CD4-positive, alpha-beta memory T cell (primary cell): ENCODE measurements around the gene MAN2A2. TPM values are rescaled to one million over a fixed set of nuclear protein-coding genes. Genes with fewer than 3 reads are reported as not detected.
A peak's percentile ranks its signal among the peaks of the same experiment; 100 is the strongest.

Experiments
- CTCF ChIA-PET: fragments of 350-600 bp; sonication (Branson Sonifier 250); formaldehyde crosslinking; loops from one replicate; lab custom pipeline; 2021; ENCODE audit warnings: inconsistent platforms; ENCODE audit not compliant: partially characterized antibody; lab: Charles Lee
- POLR2A ChIA-PET: fragments of 350-600 bp; sonication (Branson Sonifier 250); formaldehyde crosslinking; loops from one replicate; lab custom pipeline; 2021; ENCODE audit not compliant: partially characterized antibody; lab: Charles Lee
- DNase-seq, 5 donors: peaks; one replicate each; pipeline versions ENCODE4 v3.0.0 to v3.0.0-alpha.2; 2020 to 2022; ENCODE audit warnings: mixed read lengths in 1 of 5
- H3K27ac ChIP-seq: one replicate; pipeline ENCODE4 v1.7.0; 2013; ENCODE audit warnings: low read depth, low read length
- H3K27me3 ChIP-seq: 2 replicates; pipeline ENCODE4 v1.7.0; 2013; ENCODE audit warnings: mild to moderate bottlenecking, low read length, moderate library complexity; ENCODE audit not compliant: insufficient read depth
- H3K36me3 ChIP-seq: 2 replicates; pipeline ENCODE4 v1.7.0; 2013; ENCODE audit warnings: mild to moderate bottlenecking, low read length, moderate library complexity; ENCODE audit not compliant: insufficient read depth
- H3K4me1 ChIP-seq: 2 replicates; pipeline ENCODE4 v1.7.0; 2013; ENCODE audit warnings: mild to moderate bottlenecking, low read length, moderate library complexity; ENCODE audit not compliant: insufficient read depth
- H3K4me3 ChIP-seq, 2 donors: one replicate each; pipeline ENCODE4 v1.7.0; 2013; ENCODE audit warnings: low read length in 2 of 2, mild to moderate bottlenecking in 1 of 2
- H3K9me3 ChIP-seq, 2 donors: one replicate each; pipeline ENCODE4 v1.7.0; 2013; ENCODE audit warnings: low read length in 2 of 2, control low read depth in 1 of 2; ENCODE audit not compliant: control insufficient read depth in 1 of 2
- H3K27ac Mint-ChIP-seq, 7 donors: one replicate each; pipeline ENCODE4 v1.8.0; 2020 to 2021; ENCODE audit warnings: mixed read lengths in 7 of 7, mild to moderate bottlenecking in 6 of 7, inconsistent platforms in 3 of 7, moderate library complexity in 3 of 7
- H3K27me3 Mint-ChIP-seq, 2 donors: one replicate each; pipeline ENCODE4 v1.8.0; 2020 to 2021; ENCODE audit warnings: mixed read lengths in 2 of 2
- H3K36me3 Mint-ChIP-seq, 2 donors: one replicate each; pipeline ENCODE4 v1.8.0; 2020 to 2021; ENCODE audit warnings: mixed read lengths in 2 of 2, inconsistent platforms in 1 of 2, mild to moderate bottlenecking in 1 of 2
- H3K4me1 Mint-ChIP-seq, 4 donors: one replicate each; pipeline ENCODE4 v1.8.0; 2020 to 2021; ENCODE audit warnings: mixed read lengths in 4 of 4, mild to moderate bottlenecking in 1 of 4
- H3K4me3 Mint-ChIP-seq, 8 donors: one replicate each; pipeline ENCODE4 v1.8.0; 2020 to 2021; ENCODE audit warnings: mixed read lengths in 8 of 8, mild to moderate bottlenecking in 7 of 8, moderate library complexity in 6 of 8, inconsistent platforms in 3 of 8
- H3K9me3 Mint-ChIP-seq, 8 donors: one replicate each; pipeline ENCODE4 v1.8.0; 2020 to 2021; ENCODE audit warnings: mixed read lengths in 8 of 8, mild to moderate bottlenecking in 5 of 8, inconsistent platforms in 3 of 8, moderate library complexity in 1 of 8
- intact Hi-C: fragments of 100-400 bp; cut with micrococcal nuclease; formaldehyde crosslinking; loops from one replicate; pipeline ENCODE4 v1.15.1; 2023
- polyA plus RNA-seq, 2 donors: library from polyadenylated mRNA; unstranded; fragments of 300-500 nt; fragmentation: Illumina TruSeq; gene quantifications; one replicate each; pipeline ENCODE4 v1.2.3, GENCODE V29; 2021
- total RNA-seq, 2 experiments: library from RNA; stranded (reverse); gene quantifications; one replicate each; pipeline ENCODE4 v1.2.3, GENCODE V29; 2021

Gene MAN2A2
- total and polyA plus RNA-seq, 4 experiments from 2014 or later, result 1.3 to 126 (median 67.4) TPM

DNA sequence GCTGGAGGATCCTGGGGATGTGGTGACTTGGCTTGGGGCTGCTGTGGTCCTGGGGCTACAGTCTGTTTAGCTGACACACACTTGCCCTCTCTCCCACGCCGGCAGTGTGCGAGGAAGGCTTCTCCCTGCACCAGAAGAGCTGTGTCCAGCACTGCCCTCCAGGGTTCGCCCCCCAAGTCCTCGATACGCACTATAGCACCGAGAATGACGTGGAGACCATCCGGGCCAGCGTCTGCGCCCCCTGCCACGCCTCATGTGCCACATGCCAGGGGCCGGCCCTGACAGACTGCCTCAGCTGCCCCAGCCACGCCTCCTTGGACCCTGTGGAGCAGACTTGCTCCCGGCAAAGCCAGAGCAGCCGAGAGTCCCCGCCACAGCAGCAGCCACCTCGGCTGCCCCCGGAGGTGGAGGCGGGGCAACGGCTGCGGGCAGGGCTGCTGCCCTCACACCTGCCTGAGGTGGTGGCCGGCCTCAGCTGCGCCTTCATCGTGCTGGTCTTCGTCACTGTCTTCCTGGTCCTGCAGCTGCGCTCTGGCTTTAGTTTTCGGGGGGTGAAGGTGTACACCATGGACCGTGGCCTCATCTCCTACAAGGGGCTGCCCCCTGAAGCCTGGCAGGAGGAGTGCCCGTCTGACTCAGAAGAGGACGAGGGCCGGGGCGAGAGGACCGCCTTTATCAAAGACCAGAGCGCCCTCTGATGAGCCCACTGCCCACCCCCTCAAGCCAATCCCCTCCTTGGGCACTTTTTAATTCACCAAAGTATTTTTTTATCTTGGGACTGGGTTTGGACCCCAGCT lies 21.7 kb upstream of the MAN2A2 start:
- H3K36me3 ChIP-seq, result peaks cover 42% of the 10 kb centered on the region
- intact Hi-C loops, result no loop called here
- Mint-ChIP-seq H3K27ac (no peak overlapping the region), H3K36me3 (peaks cover 16 to 48% of the 10 kb centered on the region in 2 donors), H3K4me3 (no peak overlapping the region), H3K4me1 (peaks cover 2 to 17% (median 8%) of the 10 kb centered on the region in 4 donors), H3K9me3 (no peaks in the 10 kb centered on the region), H3K27me3 (peaks cover 2 to 5% of the 10 kb centered on the region in 2 donors)
- CTCF ChIA-PET, result interaction anchor here (1.4 kb wide), 1 partner anchor 234 kb away, joined by 3 read pairs; no protein-coding TSS in a partner anchor
- H3K27ac ChIP-seq, result no peak overlapping the region
- peaks cover 5% of the 10 kb centered on the region for H3K4me1 ChIP-seq
- POLR2A ChIA-PET, result interaction anchor here (0.9 to 1.3 kb wide), 2 partner anchors 8 to 10 kb away, joined by 3 read pairs; no protein-coding TSS in a partner anchor
- H3K27me3 ChIP-seq, result no peaks in the 10 kb centered on the region
- H3K4me3 ChIP-seq, result no peak overlapping the region
- H3K9me3 ChIP-seq, result no peaks in the 10 kb centered on the region
- no peak for DNase-seq

DNA sequence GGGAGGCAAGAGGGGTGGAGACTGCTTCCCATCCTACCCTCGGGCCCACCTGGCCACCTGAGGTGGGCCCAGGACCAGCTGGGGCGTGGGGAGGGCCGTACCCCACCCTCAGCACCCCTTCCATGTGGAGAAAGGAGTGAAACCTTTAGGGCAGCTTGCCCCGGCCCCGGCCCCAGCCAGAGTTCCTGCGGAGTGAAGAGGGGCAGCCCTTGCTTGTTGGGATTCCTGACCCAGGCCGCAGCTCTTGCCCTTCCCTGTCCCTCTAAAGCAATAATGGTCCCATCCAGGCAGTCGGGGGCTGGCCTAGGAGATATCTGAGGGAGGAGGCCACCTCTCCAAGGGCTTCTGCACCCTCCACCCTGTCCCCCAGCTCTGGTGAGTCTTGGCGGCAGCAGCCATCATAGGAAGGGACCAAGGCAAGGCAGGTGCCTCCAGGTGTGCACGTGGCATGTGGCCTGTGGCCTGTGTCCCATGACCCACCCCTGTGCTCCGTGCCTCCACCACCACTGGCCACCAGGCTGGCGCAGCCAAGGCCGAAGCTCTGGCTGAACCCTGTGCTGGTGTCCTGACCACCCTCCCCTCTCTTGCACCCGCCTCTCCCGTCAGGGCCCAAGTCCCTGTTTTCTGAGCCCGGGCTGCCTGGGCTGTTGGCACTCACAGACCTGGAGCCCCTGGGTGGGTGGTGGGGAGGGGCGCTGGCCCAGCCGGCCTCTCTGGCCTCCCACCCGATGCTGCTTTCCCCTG lies 21.0 kb upstream of the MAN2A2 start:
- Mint-ChIP-seq H3K4me3 (no peak overlapping the region), H3K9me3 (no peaks in the 10 kb centered on the region), H3K27me3 (peaks cover 2 to 5% of the 10 kb centered on the region in 2 donors), H3K36me3 (peaks cover 16 to 41% of the 10 kb centered on the region in 2 donors), H3K4me1 (peaks cover 2 to 17% (median 8%) of the 10 kb centered on the region in 4 donors), H3K27ac (no peak overlapping the region)
- ChIA-PET POLR2A (interaction anchor here (0.8 to 1.3 kb wide), 3 partner anchors 8 to 342 kb away, joined by 3 read pairs; no protein-coding TSS in a partner anchor), CTCF (interaction anchor here (1.4 kb wide), 1 partner anchor 234 kb away, joined by 3 read pairs; no protein-coding TSS in a partner anchor)
- Histone ChIP-seq H3K36me3 (peaks cover 35% of the 10 kb centered on the region), H3K9me3 (no peaks in the 10 kb centered on the region), H3K4me3 (no peak overlapping the region), H3K27ac (no peak overlapping the region), H3K4me1 (peaks cover 5% of the 10 kb centered on the region), H3K27me3 (no peaks in the 10 kb centered on the region)
- DNase-seq, result no peak
- intact Hi-C loops, result no loop called here

DNA sequence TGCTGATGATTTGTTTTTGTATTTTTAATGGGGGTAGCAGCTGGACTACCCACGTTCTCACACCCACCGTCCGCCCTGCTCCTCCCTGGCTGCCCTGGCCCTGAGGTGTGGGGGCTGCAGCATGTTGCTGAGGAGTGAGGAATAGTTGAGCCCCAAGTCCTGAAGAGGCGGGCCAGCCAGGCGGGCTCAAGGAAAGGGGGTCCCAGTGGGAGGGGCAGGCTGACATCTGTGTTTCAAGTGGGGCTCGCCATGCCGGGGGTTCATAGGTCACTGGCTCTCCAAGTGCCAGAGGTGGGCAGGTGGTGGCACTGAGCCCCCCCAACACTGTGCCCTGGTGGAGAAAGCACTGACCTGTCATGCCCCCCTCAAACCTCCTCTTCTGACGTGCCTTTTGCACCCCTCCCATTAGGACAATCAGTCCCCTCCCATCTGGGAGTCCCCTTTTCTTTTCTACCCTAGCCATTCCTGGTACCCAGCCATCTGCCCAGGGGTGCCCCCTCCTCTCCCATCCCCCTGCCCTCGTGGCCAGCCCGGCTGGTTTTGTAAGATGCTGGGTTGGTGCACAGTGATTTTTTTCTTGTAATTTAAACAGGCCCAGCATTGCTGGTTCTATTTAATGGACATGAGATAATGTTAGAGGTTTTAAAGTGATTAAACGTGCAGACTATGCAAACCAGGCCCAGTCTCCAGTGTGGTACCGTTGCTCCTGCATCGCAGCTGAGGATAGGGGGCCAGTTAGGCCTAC lies 20.1 kb upstream of the MAN2A2 start:
- peak overlapping the region in 1 of 8 donors; percentile 13 for H3K4me3 Mint-ChIP-seq
- peaks cover 2 to 17% (median 8%) of the 10 kb centered on the region in 4 donors for H3K4me1 Mint-ChIP-seq
- no peaks in the 10 kb centered on the region for H3K9me3 Mint-ChIP-seq
- H3K4me3 ChIP-seq, result no peak overlapping the region
- ChIA-PET POLR2A (interaction anchor here (0.8 kb wide), 1 partner anchor 343 kb away, joined by 3 read pairs; no protein-coding TSS in a partner anchor), CTCF (no interaction called here)
- H3K27ac ChIP-seq, result no peak overlapping the region
- no peak for DNase-seq
- no peaks in the 10 kb centered on the region for H3K9me3 ChIP-seq
- H3K4me1 ChIP-seq, result peaks cover 5% of the 10 kb centered on the region
- H3K27ac Mint-ChIP-seq, result peak overlapping the region in 3 of 7 donors; percentile 27 to 72 (median 72)
- peaks cover 2 to 9% of the 10 kb centered on the region in 2 donors for H3K27me3 Mint-ChIP-seq
- intact Hi-C loops, result no loop called here
- H3K36me3 ChIP-seq, result peaks cover 29% of the 10 kb centered on the region
- H3K27me3 ChIP-seq, result no peaks in the 10 kb centered on the region
- H3K36me3 Mint-ChIP-seq, result peaks cover 11 to 34% of the 10 kb centered on the region in 2 donors

DNA sequence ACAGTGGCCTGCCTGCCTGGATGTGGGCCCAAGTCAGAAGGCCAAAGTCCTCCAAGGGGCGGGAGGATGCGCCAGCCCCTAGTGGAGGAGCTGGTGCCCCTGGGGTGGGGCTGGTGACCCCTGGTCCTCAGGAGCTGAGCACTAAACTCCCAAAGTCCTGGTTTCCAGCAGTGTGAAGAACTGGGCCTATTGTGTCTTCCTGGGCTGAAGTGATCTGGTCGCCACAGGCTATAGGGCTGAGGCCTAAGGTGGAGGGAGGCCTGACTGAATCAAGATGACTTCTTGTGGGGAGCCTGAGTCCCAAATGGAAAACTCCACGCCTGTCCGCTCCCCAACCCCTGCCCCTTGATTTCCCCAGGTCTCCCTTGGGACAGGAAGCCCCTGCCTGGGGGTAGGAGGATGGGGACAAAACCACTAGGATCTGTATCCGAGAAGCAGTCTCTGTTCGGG lies 19.6 kb upstream of the MAN2A2 start:
- H3K27me3 Mint-ChIP-seq, result peaks cover 5 to 9% of the 10 kb centered on the region in 2 donors
- peaks cover 5 to 28% of the 10 kb centered on the region in 2 donors for H3K36me3 Mint-ChIP-seq
- ChIA-PET POLR2A (no interaction called here), CTCF (interaction anchor here (1.0 kb wide), 2 partner anchors 14 to 137 kb away, joined by 3 read pairs; no protein-coding TSS in a partner anchor)
- intact Hi-C loops, result no loop called here
- Histone ChIP-seq H3K9me3 (no peaks in the 10 kb centered on the region), H3K4me1 (peaks cover 5% of the 10 kb centered on the region), H3K36me3 (peaks cover 23% of the 10 kb centered on the region), H3K27me3 (no peaks in the 10 kb centered on the region), H3K27ac (no peak overlapping the region), H3K4me3 (no peak overlapping the region)
- peaks cover 2 to 17% (median 8%) of the 10 kb centered on the region in 4 donors for H3K4me1 Mint-ChIP-seq
- DNase-seq, result no peak
- peak overlapping the region in 1 of 8 donors; percentile 52 for H3K4me3 Mint-ChIP-seq
- H3K9me3 Mint-ChIP-seq, result no peaks in the 10 kb centered on the region
- H3K27ac Mint-ChIP-seq, result peak overlapping the region in 1 of 7 donors; percentile 27

DNA sequence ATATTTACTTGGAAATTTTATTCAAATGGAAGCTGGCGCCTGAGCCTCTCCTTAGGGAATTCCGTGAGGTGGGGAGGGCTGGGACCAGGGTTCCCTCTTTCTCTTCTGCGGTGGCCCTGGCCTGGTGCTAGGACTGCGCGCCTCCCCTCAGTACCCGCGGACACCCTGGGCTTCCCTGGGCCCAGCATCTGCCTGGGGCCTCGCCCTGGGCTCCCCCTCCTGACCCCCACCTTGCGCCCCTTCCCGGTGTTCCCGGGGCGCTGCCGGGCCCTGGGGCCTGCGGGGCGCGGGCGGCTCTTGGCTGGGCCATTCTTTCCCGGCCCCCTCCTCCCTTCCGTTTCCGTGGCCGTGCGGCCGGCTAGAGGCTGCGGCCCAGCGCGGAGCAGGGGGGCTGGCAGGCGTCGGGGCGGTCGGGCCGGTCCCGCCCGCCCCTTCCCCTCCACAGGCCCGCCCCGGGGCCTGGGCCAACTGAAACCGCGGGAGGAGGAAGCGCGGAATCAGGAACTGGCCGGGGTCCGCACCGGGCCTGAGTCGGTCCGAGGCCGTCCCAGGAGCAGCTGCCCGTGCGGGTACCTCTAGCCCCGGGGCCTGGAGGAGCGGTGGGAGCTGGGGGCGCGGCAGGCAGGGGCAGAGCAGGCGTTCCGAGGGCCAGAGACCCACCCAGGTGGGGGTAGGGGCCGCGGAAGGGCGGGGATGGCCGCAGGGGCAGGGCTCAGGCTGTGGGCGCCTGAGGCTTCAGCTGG lies 19.0 kb upstream of the MAN2A2 start, which contains the start of gene FES:
TSS of gene FES (plus strand) at position 529 of the 743 bp plus-strand sequence. CDS start 542 bp downstream, outside the sequence.
- Mint-ChIP-seq H3K4me1 (peaks cover 2 to 17% (median 8%) of the 10 kb centered on the region in 4 donors), H3K27me3 (peaks cover 5 to 9% of the 10 kb centered on the region in 2 donors), H3K27ac (peak within 1 kb of the TSS in 4 of 7 donors; percentile 27 to 80 (median 44)), H3K4me3 (peak within 1 kb of the TSS in 3 of 8 donors; percentile 29 to 52 (median 39)), H3K9me3 (no peaks in the 10 kb centered on the region), H3K36me3 (peaks cover 3 to 22% of the 10 kb centered on the region in 2 donors)
- peaks cover 17% of the 10 kb centered on the region for H3K36me3 ChIP-seq
- POLR2A ChIA-PET, result interaction anchor here (1.3 to 2.8 kb wide), 4 partner anchors 12 to 236 kb away, joined by 3 to 9 read pairs (median 8); partner anchors contain the start of genes HDDC3 and MAN2A2
- no peak within 1 kb of the TSS for H3K27ac ChIP-seq
- intact Hi-C loops, result no loop called here
- H3K27me3 ChIP-seq, result no peaks in the 10 kb centered on the region
- no peak for DNase-seq
- CTCF ChIA-PET, result interaction anchor here (1.0 to 6.2 kb wide), 12 partner anchors 11 to 564 kb away, joined by 3 to 118 read pairs (median 12); partner anchors contain the start of genes BLM and MAN2A2
- no peak within 1 kb of the TSS for H3K4me3 ChIP-seq
- H3K9me3 ChIP-seq, result no peaks in the 10 kb centered on the region
- H3K4me1 ChIP-seq, result peaks cover 5% of the 10 kb centered on the region
